ENCODE results near the gene ASPRV1. TPM values are rescaled to one million over a fixed set of nuclear protein-coding genes. Genes with fewer than 3 reads are reported as not detected.
A peak's percentile ranks its signal among the peaks of the same experiment; 100 is the strongest.

Gene ASPRV1
- total RNA-seq, 2 experiments from 2014 or later, result 0.65 to 0.76 TPM

GRCh38 chr2:69933254-69933828, 28.1 kb downstream of the ASPRV1 start:
- no peak for ATAC-seq
- Mint-ChIP-seq H3K27ac (no peak overlapping the region), H3K4me3 (no peak overlapping the region), H3K9me3 (no peaks in the 10 kb centered on the region), H3K27me3 (no peaks in the 10 kb centered on the region), H3K4me1 (ENCODE audit: low read depth) (peaks cover 24% of the 10 kb centered on the region), H3K36me3 (ENCODE audit: low read depth) (peaks cover 6% of the 10 kb centered on the region)
- ChIA-PET POLR2A (interaction anchor here (0.8 to 0.9 kb wide), 3 partner anchors 13 to 31 kb away, joined by 3 to 4 read pairs (median 3); no protein-coding TSS in a partner anchor), CTCF (interaction anchor here (0.8 to 2.7 kb wide), 4 partner anchors 12 to 208 kb away, joined by 3 to 7 read pairs (median 4); no protein-coding TSS in a partner anchor)
- no peak for DNase-seq
- TF ChIP-seq CTCF (IDR thresholded peaks at IDR 0.05), result no peak
- intact Hi-C loops (cut with micrococcal nuclease), result no loop called here

- intact Hi-C loops (cut with micrococcal nuclease), result no loop called here
- Mint-ChIP-seq H3K27ac (no peak overlapping the region), H3K4me1 (ENCODE audit: low read depth) (peaks cover 24% of the 10 kb centered on the region)
Measured at GRCh38 chr2:69932596-69932922, 28.9 kb downstream of the ASPRV1 start.

GRCh38 chr2:69931832-69932595, 29.4 kb downstream of the ASPRV1 start:
- Mint-ChIP-seq H3K9me3 (no peaks in the 10 kb centered on the region), H3K27ac (peak overlapping the region; percentile 50), H3K4me3 (no peak overlapping the region), H3K36me3 (ENCODE audit: low read depth) (peaks cover 5% of the 10 kb centered on the region), H3K27me3 (no peaks in the 10 kb centered on the region), H3K4me1 (ENCODE audit: low read depth) (peaks cover 26% of the 10 kb centered on the region)
- DNase-seq (no peak), ATAC-seq (no peak)
- no peak for TF ChIP-seq CTCF (IDR thresholded peaks at IDR 0.05)
- CTCF ChIA-PET, result interaction anchor here (1.3 to 2.7 kb wide), 3 partner anchors 13 to 211 kb away, joined by 3 to 7 read pairs (median 6); no protein-coding TSS in a partner anchor
- intact Hi-C loops (cut with micrococcal nuclease), result no loop called here
- POLR2A ChIA-PET, result interaction anchor here (0.9 to 1.8 kb wide), 4 partner anchors 12 to 161 kb away, joined by 3 to 9 read pairs (median 3); no protein-coding TSS in a partner anchor

More at GRCh38 chr2:69932596-69932922, 28.9 kb downstream of the ASPRV1 start:
- ATAC-seq (no peak), DNase-seq (no peak)
- Mint-ChIP-seq H3K9me3 (no peaks in the 10 kb centered on the region), H3K27me3 (no peaks in the 10 kb centered on the region), H3K4me3 (no peak overlapping the region), H3K36me3 (ENCODE audit: low read depth) (peaks cover 2% of the 10 kb centered on the region)
- CTCF ChIA-PET, result interaction anchor here (1.3 to 2.7 kb wide), 3 partner anchors 12 to 210 kb away, joined by 3 to 7 read pairs (median 6); no protein-coding TSS in a partner anchor
- POLR2A ChIA-PET, result interaction anchor here (0.8 to 1.8 kb wide), 5 partner anchors 13 to 149 kb away, joined by 3 to 9 read pairs (median 3); no protein-coding TSS in a partner anchor
- no peak for TF ChIP-seq CTCF (IDR thresholded peaks at IDR 0.05)

GRCh38 chr2:69926849-69927515, 34.4 kb downstream of the ASPRV1 start:
- Mint-ChIP-seq H3K4me3 (no peak overlapping the region), H3K4me1 (ENCODE audit: low read depth) (peaks cover 14% of the 10 kb centered on the region), H3K9me3 (no peaks in the 10 kb centered on the region), H3K27ac (no peak overlapping the region), H3K27me3 (no peaks in the 10 kb centered on the region), H3K36me3 (ENCODE audit: low read depth) (peaks cover 11% of the 10 kb centered on the region)
- no peak for ATAC-seq
- DNase-seq, result no peak
- POLR2A ChIA-PET, result interaction anchor here (0.5 to 0.6 kb wide), 2 partner anchors 12 to 262 kb away, joined by 3 read pairs; partner anchors contain the start of gene MXD1
- CTCF ChIA-PET, result no interaction called here
- intact Hi-C loops (cut with micrococcal nuclease), result no loop called here
- no peak for TF ChIP-seq CTCF (IDR thresholded peaks at IDR 0.05)
